HG03095 (cell line): ENCODE data around the gene CDT1.
"Not testable (repeated sequence)": the region's sequence is repeated elsewhere in the genome, so short reads cannot be mapped to it uniquely, and the experiment has no call there.

Experiments
- ATAC-seq: cut with Tn5 transposase; IDR thresholded peaks from one replicate; pipeline ENCODE4 v1.9.1; 2021; ENCODE audit warnings: moderate library complexity; ENCODE audit not compliant: unreplicated experiment

CDT1 gene

GRCh38 chr16:88815901-88816589 is 12.5 kb downstream of the CDT1 start:
- no peak for ATAC-seq

- no peak for ATAC-seq
Measured at GRCh38 chr16:88816736-88817535, 13.3 kb downstream of the CDT1 start.

GRCh38 chr16:88817785-88818574 is 14.4 kb downstream of the CDT1 start:
- no peak for ATAC-seq

- no peak for ATAC-seq
Measured at GRCh38 chr16:88818575-88818874, 14.9 kb downstream of the CDT1 start.

- ATAC-seq, result no peak
Measured at GRCh38 chr16:88819126-88819525, 15.5 kb downstream of the CDT1 start.

- ATAC-seq, result no peak
Measured at GRCh38 chr16:88820385-88821025, 16.9 kb downstream of the CDT1 start.

- ATAC-seq, result no peak
Measured at GRCh38 chr16:88821168-88821850, 17.7 kb downstream of the CDT1 start.

GRCh38 chr16:88822281-88823040 is 18.9 kb downstream of the CDT1 start:
- no peak for ATAC-seq

- not testable (repeated sequence) for ATAC-seq
Measured at GRCh38 chr16:88823646-88824045, 20.1 kb downstream of the CDT1 start.

- no peak for ATAC-seq
Measured at GRCh38 chr16:88824256-88825077, 20.9 kb downstream of the CDT1 start.

GRCh38 chr16:88825146-88825545 is 21.6 kb downstream of the CDT1 start:
- ATAC-seq, result no peak

GRCh38 chr16:88826070-88826840 is 22.7 kb downstream of the CDT1 start:
- no peak for ATAC-seq

GRCh38 chr16:88827727-88828126 is 24.1 kb downstream of the CDT1 start:
- ATAC-seq, result no peak

GRCh38 chr16:88828711-88829110 is 25.1 kb downstream of the CDT1 start:
- ATAC-seq, result no peak

- no peak for ATAC-seq
Measured at GRCh38 chr16:88830258-88830657, 26.7 kb downstream of the CDT1 start.

GRCh38 chr16:88830783-88831182 is 27.2 kb downstream of the CDT1 start:
- ATAC-seq, result no peak

- no peak for ATAC-seq
Measured at GRCh38 chr16:88831838-88832237, 28.2 kb downstream of the CDT1 start.

- ATAC-seq, result no peak
Measured at GRCh38 chr16:88833086-88833485, 29.5 kb downstream of the CDT1 start.
